ENCODE data around the gene SLC39A6. TPM values are rescaled to one million over a fixed set of nuclear protein-coding genes. Genes with fewer than 3 reads are reported as not detected.

Gene SLC39A6
- total and polyA plus RNA-seq, 10 donors, result 3.9 to 29.7 (median 22.6) TPM

DNA sequence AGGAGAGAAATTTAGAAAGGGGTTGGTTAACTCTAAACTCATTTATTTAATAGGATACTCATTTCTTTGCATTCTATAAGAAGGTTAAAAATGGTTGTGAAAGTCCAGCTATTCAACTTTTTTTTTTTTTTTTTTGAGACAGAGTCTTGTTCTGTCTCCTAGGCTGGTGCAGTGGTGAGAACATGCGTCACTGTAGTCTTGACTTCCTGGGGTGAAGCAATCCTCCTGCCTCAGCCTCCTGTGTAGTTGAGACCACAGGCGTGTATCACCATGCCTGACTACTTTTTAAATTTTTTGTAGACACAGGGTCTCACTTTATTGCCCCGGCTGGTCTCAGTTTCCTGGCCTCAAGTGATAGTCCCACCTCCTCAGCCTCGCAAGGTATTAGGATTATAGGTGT lies 12.4 kb upstream of the SLC39A6 start:
- Histone ChIP-seq H3K27me3 (replicated peaks in 1 of 7) (no peaks in the 10 kb centered on the region), H3K4me1 (no peaks in the 10 kb centered on the region), H3K27ac (no peak overlapping the region), H3K4me3 (no peak overlapping the region), H3K36me3 (peaks cover 10 to 100% (median 81%) of the 10 kb centered on the region in 6 donors), H3K9me3 (no peaks in the 10 kb centered on the region)
- intact Hi-C loops (cut with DNase I; ENCODE audit: low total_unique reads), result no loop called here
- TF ChIP-seq, protein P1, sequence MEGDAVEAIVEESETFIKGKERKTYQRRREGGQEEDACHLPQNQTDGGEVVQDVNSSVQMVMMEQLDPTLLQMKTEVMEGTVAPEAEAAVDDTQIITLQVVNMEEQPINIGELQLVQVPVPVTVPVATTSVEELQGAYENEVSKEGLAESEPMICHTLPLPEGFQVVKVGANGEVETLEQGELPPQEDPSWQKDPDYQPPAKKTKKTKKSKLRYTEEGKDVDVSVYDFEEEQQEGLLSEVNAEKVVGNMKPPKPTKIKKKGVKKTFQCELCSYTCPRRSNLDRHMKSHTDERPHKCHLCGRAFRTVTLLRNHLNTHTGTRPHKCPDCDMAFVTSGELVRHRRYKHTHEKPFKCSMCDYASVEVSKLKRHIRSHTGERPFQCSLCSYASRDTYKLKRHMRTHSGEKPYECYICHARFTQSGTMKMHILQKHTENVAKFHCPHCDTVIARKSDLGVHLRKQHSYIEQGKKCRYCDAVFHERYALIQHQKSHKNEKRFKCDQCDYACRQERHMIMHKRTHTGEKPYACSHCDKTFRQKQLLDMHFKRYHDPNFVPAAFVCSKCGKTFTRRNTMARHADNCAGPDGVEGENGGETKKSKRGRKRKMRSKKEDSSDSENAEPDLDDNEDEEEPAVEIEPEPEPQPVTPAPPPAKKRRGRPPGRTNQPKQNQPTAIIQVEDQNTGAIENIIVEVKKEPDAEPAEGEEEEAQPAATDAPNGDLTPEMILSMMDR (IDR thresholded peaks at IDR 0.05 in 8 of 11, conservative IDR thresholded peaks at IDR 0.05 in 3 of 11), result no peak
- TF ChIP-seq POLR2AphosphoS5 (IDR thresholded peaks at IDR 0.05) (no peak), POLR2A (IDR thresholded peaks at IDR 0.05) (no peak)
- DNase-seq, result no peak
- 78 to 99% (median 87%) methylated on average over 4 of the region's 4 CpGs for WGBS, 5 donors

DNA sequence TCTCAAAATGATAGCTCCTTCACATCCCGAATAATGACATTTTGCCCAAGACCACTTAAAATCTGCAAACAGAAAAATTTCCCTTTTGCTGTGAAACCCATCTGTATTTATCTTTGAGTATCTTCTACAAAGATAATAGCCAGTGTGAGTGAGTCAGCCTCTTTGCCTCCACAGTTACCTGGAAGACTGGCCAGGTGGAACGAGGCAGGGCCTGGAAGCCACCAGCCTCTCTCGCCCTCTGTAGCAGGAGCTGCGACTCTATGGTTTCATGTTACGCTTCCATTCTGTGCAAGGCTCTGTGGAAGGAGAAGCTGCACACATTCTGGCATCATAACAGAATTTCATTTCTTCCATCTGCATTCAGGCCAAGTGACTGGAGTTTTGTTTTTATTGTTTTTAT lies 10.1 kb upstream of the SLC39A6 start:
- no peak for DNase-seq
- H3K36me3 ChIP-seq, result peaks cover 10 to 100% (median 60%) of the 10 kb centered on the region in 6 donors

DNA sequence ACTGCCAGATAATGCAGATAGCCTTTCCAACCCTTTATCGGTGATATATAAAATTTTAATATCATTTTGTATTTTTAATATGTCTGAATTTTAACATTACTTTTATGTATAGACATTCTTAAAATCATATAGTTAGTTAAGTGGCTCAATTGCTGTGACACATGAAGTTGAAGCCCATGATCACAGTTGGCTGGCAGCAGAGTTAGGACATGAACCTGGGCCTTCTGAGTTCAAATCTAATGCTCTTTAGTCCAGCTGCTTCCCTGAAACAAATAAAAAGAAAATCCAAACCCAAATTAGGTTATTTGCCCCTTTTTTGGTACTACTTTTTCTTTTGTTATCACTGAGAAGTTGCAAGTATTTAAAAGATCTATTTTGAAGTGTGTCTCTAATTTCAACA lies 6.1 kb upstream of the SLC39A6 start:
- Histone ChIP-seq H3K36me3 (peaks cover 3 to 73% (median 29%) of the 10 kb centered on the region in 6 donors), H3K27ac (no peak overlapping the region), H3K4me1 (peaks cover 21 to 53% (median 37%) of the 10 kb centered on the region in 6 donors), H3K9me3 (no peaks in the 10 kb centered on the region), H3K4me3 (no peak overlapping the region), H3K27me3 (replicated peaks in 1 of 7) (no peaks in the 10 kb centered on the region)
- WGBS, 5 donors, result 90 to 98% (median 94%) methylated on average over 1 of the region's 1 CpG
- intact Hi-C loops (cut with DNase I; ENCODE audit: low total_unique reads), result no loop called here
- TF ChIP-seq POLR2AphosphoS5 (IDR thresholded peaks at IDR 0.05), result no peak
- TF ChIP-seq, protein P1 (IDR thresholded peaks at IDR 0.05 in 8 of 11, conservative IDR thresholded peaks at IDR 0.05 in 3 of 11), result no peak
- no peak for TF ChIP-seq POLR2A (IDR thresholded peaks at IDR 0.05)
- no peak for DNase-seq

More for the DNA sequence above, 10.1 kb upstream of the SLC39A6 start:
- no peaks in the 10 kb centered on the region for H3K27me3 ChIP-seq (replicated peaks in 1 of 7)
- WGBS, 5 donors, result 93 to 96% (median 95%) methylated on average over 5 of the region's 5 CpGs
- TF ChIP-seq POLR2AphosphoS5 (IDR thresholded peaks at IDR 0.05), result no peak
- TF ChIP-seq, protein P1 (IDR thresholded peaks at IDR 0.05 in 8 of 11, conservative IDR thresholded peaks at IDR 0.05 in 3 of 11), result no peak
- no peak for TF ChIP-seq POLR2A (IDR thresholded peaks at IDR 0.05)
- H3K4me1 ChIP-seq, result peaks cover 0 to 13% (median 5%) of the 10 kb centered on the region in 6 donors
- no peak overlapping the region for H3K27ac ChIP-seq
- H3K4me3 ChIP-seq, result no peak overlapping the region
- no peaks in the 10 kb centered on the region for H3K9me3 ChIP-seq
- intact Hi-C loops (cut with DNase I; ENCODE audit: low total_unique reads), result no loop called here

DNA sequence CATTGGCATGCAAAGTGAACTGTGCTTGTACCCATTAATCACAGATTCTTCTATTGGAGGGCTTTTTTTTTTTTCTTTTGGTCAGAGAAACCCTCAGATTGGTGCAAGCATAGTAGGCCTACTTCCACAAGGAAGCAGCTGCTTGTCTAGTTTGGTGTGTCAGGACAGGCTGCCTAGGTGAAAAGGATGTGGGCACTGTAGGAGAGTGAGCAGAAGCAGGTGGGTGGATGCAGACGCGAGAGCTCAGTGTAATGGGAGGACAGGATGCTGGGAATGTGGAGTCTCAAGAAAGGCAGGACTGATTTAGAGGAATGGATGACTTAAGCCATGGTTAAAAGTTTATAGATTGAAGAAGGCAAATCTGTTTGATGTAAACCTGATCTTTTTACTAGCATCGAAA lies 3.6 kb upstream of the SLC39A6 start:
- Histone ChIP-seq H3K27me3 (replicated peaks in 1 of 7) (no peaks in the 10 kb centered on the region), H3K4me1 (peaks cover 28 to 67% (median 46%) of the 10 kb centered on the region in 6 donors), H3K4me3 (no peak overlapping the region), H3K36me3 (peaks cover 0 to 48% (median 7%) of the 10 kb centered on the region in 6 donors), H3K27ac (no peak overlapping the region), H3K9me3 (no peaks in the 10 kb centered on the region)
- 83 to 87% (median 86%) methylated on average over 3 of the region's 3 CpGs for WGBS, 5 donors
- DNase-seq, result no peak
- no peak for TF ChIP-seq POLR2A (IDR thresholded peaks at IDR 0.05)
- TF ChIP-seq, protein P1 (IDR thresholded peaks at IDR 0.05 in 8 of 11, conservative IDR thresholded peaks at IDR 0.05 in 3 of 11), result no peak
- TF ChIP-seq POLR2AphosphoS5 (IDR thresholded peaks at IDR 0.05), result no peak
- intact Hi-C loops (cut with DNase I; ENCODE audit: low total_unique reads), result no loop called here
